GM13977 (cell line): ENCODE data around the gene FAM98C.

Experiments
- DNase-seq: peaks from one replicate; pipeline ENCODE4 v3.0.0; 2012; ENCODE audit warnings: low spot score
- in situ Hi-C: fragments of 300-500 bp; cut with MboI; formaldehyde crosslinking; loops from one replicate; pipeline ENCODE4 v1.12.0; 2022; ENCODE audit warnings: low sequenced_read_pairs, low pct_unique_long_range_greater_than_20kb, mixed read lengths, inconsistent platforms; ENCODE audit not compliant: unreplicated experiment
- TF ChIP-seq, protein P1 (sequence below): IDR thresholded peaks from 2 replicates; pipeline ENCODE4 v1.5.1; 2012; ENCODE audit warnings: mild to moderate bottlenecking, control low read depth; ENCODE audit not compliant: insufficient read depth; ENCODE audit errors: extremely low read depth, missing control alignments

Gene FAM98C

DNA sequence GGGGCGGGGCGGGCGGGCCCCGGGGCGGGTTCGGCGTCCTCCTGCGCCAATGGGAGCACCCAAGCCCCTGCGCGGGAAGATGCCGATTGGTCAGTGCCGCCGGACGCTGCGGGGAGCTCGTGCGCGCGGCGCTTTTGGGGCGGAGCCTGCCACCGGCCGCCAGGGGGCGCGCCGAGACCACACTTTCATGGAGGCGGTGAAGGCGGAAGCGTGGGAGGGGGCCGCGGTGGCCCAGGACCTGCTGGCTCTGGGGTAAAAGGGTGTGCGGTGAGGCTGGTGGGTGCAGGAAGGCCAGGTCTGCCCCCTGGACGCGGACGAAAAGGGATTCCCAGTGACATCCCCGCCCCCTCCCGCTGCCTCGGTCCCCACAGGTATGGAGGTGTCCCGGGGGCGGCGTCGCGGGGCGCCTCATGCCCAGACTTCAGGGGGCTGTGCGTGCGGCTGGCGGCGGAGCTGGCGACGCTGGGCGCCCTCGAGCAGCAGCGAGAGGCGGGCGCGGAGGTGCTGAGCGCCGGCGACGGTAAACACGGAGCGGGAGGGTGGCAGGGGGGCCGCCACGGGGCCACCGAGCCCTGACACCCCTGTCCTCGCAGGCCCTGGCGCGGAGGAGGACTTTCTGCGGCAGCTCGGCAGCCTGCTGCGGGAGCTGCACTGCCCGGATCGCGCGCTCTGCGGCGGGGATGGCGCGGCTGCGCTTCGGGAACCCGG is at the start of gene FAM98C:
FAM98C (plus strand) TSS at position 127 of the 708 bp plus-strand sequence; CDS start at position 188, 61 bp downstream.
- in situ Hi-C loops, result loop anchor here (25.0 kb wide), 1 partner anchor 534 kb away; the partner anchor contains the start of genes MRPS12 and SARS2
- DNase-seq, result peak; percentile 100
- TF ChIP-seq, protein P1, sequence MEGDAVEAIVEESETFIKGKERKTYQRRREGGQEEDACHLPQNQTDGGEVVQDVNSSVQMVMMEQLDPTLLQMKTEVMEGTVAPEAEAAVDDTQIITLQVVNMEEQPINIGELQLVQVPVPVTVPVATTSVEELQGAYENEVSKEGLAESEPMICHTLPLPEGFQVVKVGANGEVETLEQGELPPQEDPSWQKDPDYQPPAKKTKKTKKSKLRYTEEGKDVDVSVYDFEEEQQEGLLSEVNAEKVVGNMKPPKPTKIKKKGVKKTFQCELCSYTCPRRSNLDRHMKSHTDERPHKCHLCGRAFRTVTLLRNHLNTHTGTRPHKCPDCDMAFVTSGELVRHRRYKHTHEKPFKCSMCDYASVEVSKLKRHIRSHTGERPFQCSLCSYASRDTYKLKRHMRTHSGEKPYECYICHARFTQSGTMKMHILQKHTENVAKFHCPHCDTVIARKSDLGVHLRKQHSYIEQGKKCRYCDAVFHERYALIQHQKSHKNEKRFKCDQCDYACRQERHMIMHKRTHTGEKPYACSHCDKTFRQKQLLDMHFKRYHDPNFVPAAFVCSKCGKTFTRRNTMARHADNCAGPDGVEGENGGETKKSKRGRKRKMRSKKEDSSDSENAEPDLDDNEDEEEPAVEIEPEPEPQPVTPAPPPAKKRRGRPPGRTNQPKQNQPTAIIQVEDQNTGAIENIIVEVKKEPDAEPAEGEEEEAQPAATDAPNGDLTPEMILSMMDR, result peak; percentile 96

DNA sequence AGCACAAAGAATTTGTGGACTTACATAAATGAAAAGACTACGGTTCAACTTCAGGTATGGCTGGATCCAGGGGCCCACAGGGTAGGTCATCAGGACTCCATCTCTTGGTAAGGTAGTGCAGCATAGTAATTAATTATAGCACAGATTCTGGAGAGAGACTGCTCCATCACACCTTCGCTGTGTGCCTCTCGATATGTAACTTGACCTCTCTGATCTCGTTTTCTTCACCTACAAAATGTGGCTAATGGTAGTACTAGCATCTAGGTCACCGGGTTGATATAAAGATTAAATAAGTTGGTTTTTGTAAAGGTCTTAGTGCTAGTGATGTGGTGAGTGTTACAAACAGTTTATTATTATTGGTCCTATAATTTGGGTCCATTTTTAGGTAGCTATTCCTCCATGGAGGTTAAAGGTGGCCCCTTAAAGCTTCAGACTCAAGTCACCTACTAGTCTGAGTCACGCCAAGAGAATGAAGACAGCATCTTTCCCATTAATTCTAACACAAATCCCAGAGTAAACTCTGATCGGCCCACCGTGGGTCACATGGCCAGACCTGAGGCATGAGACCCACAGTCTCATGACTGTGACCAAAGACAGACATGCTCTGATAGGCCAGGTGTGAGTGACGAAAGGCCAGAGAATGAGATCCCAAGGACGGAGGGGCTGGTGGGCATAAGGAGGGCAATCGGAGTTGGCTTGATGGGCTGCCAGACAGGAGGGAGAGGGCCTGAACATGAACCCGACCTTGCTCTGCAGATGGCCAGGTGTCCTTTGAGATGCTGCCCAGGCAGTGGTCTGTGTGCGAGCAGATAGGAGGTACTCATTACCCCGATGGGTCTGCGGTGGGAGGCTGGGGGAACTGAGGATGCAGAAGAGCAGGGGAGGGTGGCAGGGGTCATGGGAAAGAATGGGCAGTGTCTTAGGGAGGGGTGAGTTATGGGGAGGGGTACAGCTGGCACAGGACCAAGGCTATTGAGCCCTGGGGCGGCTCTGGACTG is 46.9 kb upstream of the FAM98C start:
- no peak for DNase-seq
- in situ Hi-C loops, result no loop called here
- TF ChIP-seq, protein P1, result no peak

DNA sequence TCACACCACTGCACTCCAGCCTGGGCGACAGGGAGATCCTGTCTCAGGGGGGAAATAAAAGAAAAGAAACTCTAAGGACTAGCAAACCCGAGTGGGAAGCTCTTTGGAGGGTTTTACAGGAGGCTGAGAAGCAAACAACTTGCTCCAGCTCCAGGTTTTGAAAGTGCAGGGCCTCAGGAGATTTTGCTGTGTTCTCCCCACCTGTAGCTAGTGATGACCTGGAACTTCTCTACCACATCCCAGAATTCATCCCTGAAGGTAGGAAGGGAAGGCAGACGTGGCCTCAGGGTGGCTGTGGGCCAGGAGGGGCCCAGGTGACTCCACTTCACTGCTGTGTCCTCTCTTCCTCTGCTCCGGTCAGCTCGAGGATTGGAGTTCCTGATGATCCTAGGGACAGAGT is 44.8 kb upstream of the FAM98C start:
- no peak for DNase-seq
- TF ChIP-seq, protein P1, result no peak
- in situ Hi-C loops, result no loop called here

DNA sequence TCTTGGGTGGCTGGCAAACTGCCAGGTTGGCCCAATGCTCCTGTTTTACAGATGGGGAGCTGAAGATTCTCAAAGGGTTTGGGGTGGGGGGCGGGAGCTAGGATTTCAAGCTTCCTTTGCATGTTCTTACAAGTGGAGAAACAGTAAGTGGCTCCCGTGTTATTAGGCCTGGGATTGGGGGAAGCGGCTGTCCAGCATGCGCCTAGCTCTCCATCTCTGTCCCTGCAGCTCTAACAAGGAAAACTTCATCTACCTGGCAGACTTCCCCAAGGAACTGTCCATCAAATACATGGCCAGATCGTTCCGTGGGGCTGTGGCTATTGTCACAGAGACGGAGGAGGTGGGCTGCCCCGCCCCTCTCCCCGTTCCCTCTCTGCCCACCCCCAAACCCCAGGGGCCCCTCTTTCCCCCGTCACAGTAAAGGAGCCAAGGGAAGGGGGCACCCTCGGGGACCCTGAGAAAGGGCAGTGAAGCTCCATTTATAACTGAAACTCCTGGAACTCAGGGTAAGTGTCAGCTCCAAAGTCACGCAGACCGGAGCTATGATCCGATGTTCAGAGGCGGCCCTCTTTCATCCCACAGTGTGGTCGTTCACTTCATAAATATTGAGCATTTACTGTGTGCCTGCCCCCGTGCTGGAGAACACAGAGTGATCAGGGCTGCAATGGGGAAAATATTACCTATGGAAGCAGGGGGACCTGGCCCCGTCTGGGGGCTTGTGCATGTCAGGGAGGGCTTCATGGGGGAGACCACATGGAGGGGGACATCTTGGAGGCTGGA is 43.5 kb upstream of the FAM98C start:
- TF ChIP-seq, protein P1, result no peak
- in situ Hi-C loops, result no loop called here

DNA sequence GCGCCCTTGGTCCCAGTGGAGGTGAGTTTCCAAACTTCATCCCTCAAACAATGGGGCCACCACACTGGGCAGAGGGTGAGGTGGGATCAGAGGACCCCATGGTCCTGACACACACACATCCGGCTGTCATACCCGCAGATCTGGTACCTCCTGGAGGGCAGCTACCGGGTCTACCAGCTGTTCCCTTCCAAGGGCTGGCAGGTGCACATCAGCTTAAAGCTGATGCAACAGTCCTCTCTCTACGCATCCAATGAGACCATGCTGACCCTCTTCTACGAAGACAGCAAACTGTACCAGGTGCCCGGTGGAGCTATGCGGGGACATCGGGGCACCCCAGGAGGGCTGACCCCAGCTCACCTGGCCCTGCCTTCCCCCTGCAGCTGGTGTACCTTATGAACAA is 42.5 kb upstream of the FAM98C start:
- TF ChIP-seq, protein P1, result no peak
- DNase-seq, result no peak
- in situ Hi-C loops, result no loop called here

More for the DNA sequence above, 43.5 kb upstream of the FAM98C start:
- no peak for DNase-seq
